GM23248 (cell line): ENCODE data around the gene CPNE5. TPM values are rescaled to one million over a fixed set of nuclear protein-coding genes. Genes with fewer than 3 reads are reported as not detected.
A peak's percentile ranks its signal among the peaks of the same experiment; 100 is the strongest.

Source experiments
- DNase-seq: peaks from one replicate; pipeline ENCODE4 v3.0.0-alpha.2; 2015
- H2AFZ ChIP-seq: fragments of 200-600 bp; sonication (generic); 2 replicates; pipeline ENCODE4 v1.6.1; 2016; ENCODE audit warnings: antibody characterized with exemption
- H3F3A ChIP-seq: fragments of 200-600 bp; sonication (generic); 2 replicates; pipeline ENCODE4 v1.6.1; 2016; ENCODE audit warnings: mild to moderate bottlenecking, antibody characterized with exemption, mixed run types; ENCODE audit not compliant: insufficient read depth
- H3K27ac ChIP-seq: fragments of 200-600 bp; sonication (generic); 2 replicates; pipeline ENCODE4 v1.5.1; 2016; ENCODE audit warnings: mild to moderate bottlenecking
- H3K27me3 ChIP-seq: fragments of 200-600 bp; sonication (generic); replicated peaks from 2 replicates; pipeline ENCODE4 v1.6.1; 2016; ENCODE audit warnings: mild to moderate bottlenecking; ENCODE audit not compliant: insufficient read depth
- H3K36me3 ChIP-seq: fragments of 200-600 bp; sonication (generic); 2 replicates; pipeline ENCODE4 v1.6.1; 2016; ENCODE audit warnings: low read depth, mild to moderate bottlenecking
- H3K4me1 ChIP-seq: fragments of 200-600 bp; sonication (generic); 2 replicates; pipeline ENCODE4 v1.6.1; 2016; ENCODE audit warnings: mild to moderate bottlenecking; ENCODE audit not compliant: insufficient read depth
- H3K4me2 ChIP-seq: fragments of 200-600 bp; sonication (generic); one replicate; pipeline ENCODE4 v1.6.1; 2016; ENCODE audit warnings: mild to moderate bottlenecking; ENCODE audit not compliant: unreplicated experiment
- H3K4me3 ChIP-seq: fragments of 200-600 bp; sonication (generic); 2 replicates; pipeline ENCODE4 v1.5.1; 2016; ENCODE audit warnings: mild to moderate bottlenecking
- H3K79me2 ChIP-seq: fragments of 200-600 bp; sonication (generic); 2 replicates; pipeline ENCODE4 v1.6.1; 2016; ENCODE audit warnings: mild to moderate bottlenecking; ENCODE audit not compliant: insufficient read depth
- H3K9ac ChIP-seq: fragments of 200-600 bp; sonication (generic); 2 replicates; pipeline ENCODE4 v1.6.1; 2016; ENCODE audit warnings: mild to moderate bottlenecking
- H3K9me2 ChIP-seq: fragments of 200-600 bp; sonication (generic); 2 replicates; pipeline ENCODE4 v1.6.1; 2016; ENCODE audit warnings: mixed run types, mild to moderate bottlenecking, moderate library complexity; ENCODE audit not compliant: insufficient read depth
- H3K9me3 ChIP-seq: fragments of 200-600 bp; sonication (generic); one replicate; pipeline ENCODE4 v1.6.1; 2017; ENCODE audit warnings: low read depth
- H4K20me1 ChIP-seq: fragments of 200-600 bp; sonication (generic); 2 replicates; pipeline ENCODE4 v1.6.0; 2016; ENCODE audit not compliant: insufficient read depth
- EZH2 ChIP-seq: fragments of 200-600 bp; sonication (generic); IDR thresholded peaks from 2 replicates; pipeline ENCODE4 v1.6.1; 2018; ENCODE audit warnings: antibody characterized with exemption, mild to moderate bottlenecking; ENCODE audit not compliant: insufficient read depth, poor library complexity, severe bottlenecking
- EZH2phosphoT487 ChIP-seq: fragments of 200-600 bp; sonication (generic); IDR thresholded peaks from 2 replicates; pipeline ENCODE4 v1.6.1; 2018; ENCODE audit warnings: antibody characterized with exemption, moderate library complexity, mild to moderate bottlenecking, low read depth; ENCODE audit not compliant: insufficient read depth
- WGBS, 2 experiments: methylation state at CpG; one replicate each; pipeline ENCODE4 v1.1.6; 2015 to 2017; ENCODE audit warnings: low lambda C conversion rate in 2 of 2, low coverage in 1 of 2; ENCODE audit errors: missing lambda C conversion rate in 2 of 2; 5-methylcytosine and 5-hydroxymethylcytosine counted together
- in situ Hi-C: fragments of 300-500 bp; cut with MboI; formaldehyde crosslinking; loops from 2 replicates; pipeline ENCODE4 v1.15.0; 2020
- polyA plus RNA-seq: library from polyadenylated mRNA; unstranded; fragments of >200 nt; fragmentation: Nextera tagmentation; extraction: Ambion mirVana; gene quantifications from 2 replicates; pipeline ENCODE4 v1.2.1, GENCODE V29; 2016
- total RNA-seq: library from RNA; depleted of rRNA; stranded (reverse); fragments of >200 nt; shearing (Covaris generic); gene quantifications from 2 replicates; pipeline ENCODE4 v1.2.3, GENCODE V29; 2014

The CPNE5 gene
- total and polyA plus RNA-seq, 2 experiments from 2014 or later: 0.23 TPM; not detected in 1

DNA sequence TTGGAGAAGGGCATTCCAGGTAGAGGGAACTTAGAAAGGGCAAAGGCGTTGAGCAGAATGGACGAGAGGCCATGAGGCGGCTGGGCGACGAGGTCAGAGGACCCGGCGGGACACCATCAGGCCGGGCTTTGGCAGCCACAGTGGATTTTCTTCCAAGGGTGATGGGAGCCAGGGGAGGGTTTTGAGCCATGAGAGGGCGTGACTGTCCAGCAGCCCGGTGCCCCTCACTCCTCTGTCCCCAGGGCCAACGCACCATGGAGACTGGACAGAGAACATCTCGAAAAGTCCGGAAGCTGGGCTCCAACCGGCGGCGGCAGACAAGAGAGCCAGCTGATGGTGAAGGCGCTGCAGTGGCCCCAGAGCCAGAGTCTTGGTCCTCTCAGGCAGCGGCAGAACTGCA is 135.3 kb downstream of the CPNE5 start:
- no peaks in the 10 kb centered on the region for H3F3A ChIP-seq
- no peaks in the 10 kb centered on the region for H3K79me2 ChIP-seq
- no peak overlapping the region for H3K4me2 ChIP-seq
- no peak overlapping the region for H3K9ac ChIP-seq
- TF ChIP-seq EZH2 (no peak), EZH2phosphoT487 (no peak)
- 92% methylated on average over 18 of the region's 18 CpGs for WGBS, 2 experiments
- no peak overlapping the region for H3K4me3 ChIP-seq
- no peaks in the 10 kb centered on the region for H3K36me3 ChIP-seq
- no peaks in the 10 kb centered on the region for H4K20me1 ChIP-seq
- DNase-seq: no peak
- no peaks in the 10 kb centered on the region for H3K9me2 ChIP-seq
- H3K9me3 ChIP-seq: no peaks in the 10 kb centered on the region
- H3K27me3 ChIP-seq: no peaks in the 10 kb centered on the region
- in situ Hi-C loops: no loop called here
- peaks cover 7% of the 10 kb centered on the region; the same call in 1 of the 2 replicates for H3K4me1 ChIP-seq
- H2AFZ ChIP-seq: no peak overlapping the region
- no peak overlapping the region for H3K27ac ChIP-seq

DNA sequence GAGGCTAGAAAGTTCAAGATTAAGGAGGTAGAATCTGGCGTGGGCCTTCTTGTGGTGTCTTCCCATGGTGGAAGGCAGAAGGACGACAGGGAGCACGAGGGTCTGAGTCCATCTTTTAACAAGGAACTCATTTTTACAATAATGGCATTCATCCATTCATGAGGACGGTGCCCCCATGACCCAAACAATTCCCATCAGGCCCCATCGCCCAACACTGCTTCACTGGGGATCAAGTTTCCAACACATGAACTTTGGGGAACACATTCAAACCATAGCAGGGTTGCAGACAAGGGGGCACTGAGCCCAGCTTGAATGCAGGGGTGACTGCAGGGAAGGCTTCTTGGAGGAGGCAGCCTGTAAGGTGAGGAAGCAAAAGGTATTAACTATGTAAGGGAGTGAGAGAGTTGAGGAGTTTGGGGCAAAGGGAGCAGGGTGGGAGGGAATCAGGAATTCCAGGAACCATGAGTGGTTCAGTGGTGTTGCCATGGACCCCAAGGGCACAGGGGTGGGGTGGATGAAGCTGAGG is 136.1 kb downstream of the CPNE5 start:
- Histone ChIP-seq H3K4me2 (no peak overlapping the region), H2AFZ (no peak overlapping the region), H3K9me3 (no peaks in the 10 kb centered on the region), H3K27ac (no peak overlapping the region), H3K36me3 (no peaks in the 10 kb centered on the region), H3F3A (no peaks in the 10 kb centered on the region), H4K20me1 (no peaks in the 10 kb centered on the region), H3K9ac (no peak overlapping the region), H3K79me2 (no peaks in the 10 kb centered on the region), H3K4me1 (peaks cover 7% of the 10 kb centered on the region; the same call in 1 of the 2 replicates), H3K9me2 (no peaks in the 10 kb centered on the region), H3K27me3 (no peaks in the 10 kb centered on the region), H3K4me3 (no peak overlapping the region)
- 73 to 76% methylated on average over 5 of the region's 5 CpGs for WGBS, 2 experiments
- DNase-seq: no peak
- in situ Hi-C loops: no loop called here
- TF ChIP-seq EZH2 (no peak), EZH2phosphoT487 (no peak)

DNA sequence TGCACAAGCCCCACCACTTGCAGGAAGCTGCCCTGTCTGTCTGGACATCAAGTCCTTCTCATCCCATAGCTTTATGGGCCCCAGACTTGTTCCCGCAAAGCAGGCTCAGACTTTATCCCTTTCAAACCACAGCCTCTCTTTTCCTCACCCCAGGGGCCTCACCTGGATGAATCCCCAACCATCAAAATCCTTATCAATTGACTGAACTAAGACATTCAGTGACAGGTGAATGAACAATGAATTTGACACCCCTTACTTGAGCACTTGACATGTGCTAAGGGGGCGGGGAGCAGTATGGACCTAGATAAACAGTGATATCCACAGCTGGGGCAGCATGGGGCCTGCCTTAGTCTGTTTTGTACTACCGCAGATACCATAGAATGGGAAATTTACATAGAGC is 136.6 kb downstream of the CPNE5 start:
- Histone ChIP-seq H3K9ac (no peak overlapping the region), H3K4me3 (no peak overlapping the region), H3K27me3 (no peaks in the 10 kb centered on the region), H3K9me2 (no peaks in the 10 kb centered on the region), H3K36me3 (no peaks in the 10 kb centered on the region), H2AFZ (no peak overlapping the region), H3K4me2 (no peak overlapping the region), H3K4me1 (peaks cover 7% of the 10 kb centered on the region; the same call in 1 of the 2 replicates), H3K9me3 (no peaks in the 10 kb centered on the region), H3F3A (no peaks in the 10 kb centered on the region), H4K20me1 (no peaks in the 10 kb centered on the region), H3K79me2 (no peaks in the 10 kb centered on the region), H3K27ac (no peak overlapping the region)
- no peak for TF ChIP-seq EZH2phosphoT487
- TF ChIP-seq EZH2: no peak
- no peak for DNase-seq
- in situ Hi-C loops: no loop called here
- 91 to 94% methylated on average over 3 of the region's 3 CpGs for WGBS, 2 experiments

DNA sequence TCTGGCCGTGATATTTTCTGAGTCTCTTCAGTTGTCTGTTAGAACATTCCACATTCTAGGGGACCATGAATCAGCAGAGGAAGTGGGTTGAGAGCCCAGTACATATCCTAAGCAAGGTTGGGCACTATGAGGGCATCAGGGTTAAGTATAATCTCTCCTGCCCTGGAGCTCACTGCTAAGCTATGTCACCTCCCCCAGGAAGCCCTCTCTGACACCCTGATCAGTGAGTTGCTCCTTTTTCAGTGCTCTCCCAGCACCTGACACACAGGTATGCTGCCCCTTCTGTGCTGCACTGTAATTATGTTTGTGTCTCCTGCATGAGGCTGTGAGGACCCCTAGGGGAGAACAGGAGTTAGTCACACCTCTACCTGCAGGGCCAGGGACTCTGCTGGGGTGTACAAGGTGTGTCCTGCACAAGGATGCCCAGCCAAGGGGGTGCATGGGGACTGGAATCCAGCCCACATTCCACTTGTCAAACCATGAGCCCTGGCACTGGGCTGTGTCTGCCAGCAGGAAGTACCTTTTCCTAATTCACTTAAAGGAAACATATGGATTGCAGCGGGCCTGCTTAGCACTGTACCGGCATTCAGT is 137.7 kb downstream of the CPNE5 start:
- peak; percentile 27 for DNase-seq
- 83% methylated on average over 3 of the region's 3 CpGs for WGBS, 2 experiments
- Histone ChIP-seq H3F3A (no peaks in the 10 kb centered on the region), H3K9ac (no peak overlapping the region), H3K79me2 (no peaks in the 10 kb centered on the region), H4K20me1 (no peaks in the 10 kb centered on the region), H2AFZ (no peak overlapping the region), H3K27ac (no peak overlapping the region), H3K9me3 (no peaks in the 10 kb centered on the region), H3K4me2 (no peak overlapping the region), H3K4me1 (peaks cover 7% of the 10 kb centered on the region; the same call in 1 of the 2 replicates), H3K36me3 (no peaks in the 10 kb centered on the region), H3K4me3 (no peak overlapping the region), H3K9me2 (no peaks in the 10 kb centered on the region), H3K27me3 (no peaks in the 10 kb centered on the region)
- in situ Hi-C loops: no loop called here
- TF ChIP-seq EZH2phosphoT487: no peak
- no peak for TF ChIP-seq EZH2
